Measurements from ENCODE around the gene INCA1. TPM values are rescaled to one million over a fixed set of nuclear protein-coding genes. Genes with fewer than 3 reads are reported as not detected.

INCA1 gene
- total RNA-seq, 2 donors from 2014 or later: 0.99 to 1.7 TPM

- whole genome bisulfite sequencing, 2 experiments (ENCODE audit: insufficient coverage in 1 of 2, insufficient read length in 1 of 2): 90% methylated on average over 8 to 14 of the region's 14 CpGs
- H3K9me3 Mint-ChIP-seq: no peaks in the 10 kb centered on the region
- no peak overlapping the region for H3K4me3 ChIP-seq (ENCODE audit: low read length)
- H3K4me3 Mint-ChIP-seq: no peak overlapping the region
- no peaks in the 10 kb centered on the region for H3K9me3 ChIP-seq (ENCODE audit: control insufficient read depth, low read length)
- peaks cover 9% of the 10 kb centered on the region for H3K4me1 ChIP-seq (ENCODE audit: control insufficient read depth, insufficient read depth, low read length)
- peaks cover 4% of the 10 kb centered on the region for H3K36me3 ChIP-seq (ENCODE audit: control insufficient read depth, insufficient read depth, low read length)
- H3K27me3 Mint-ChIP-seq (ENCODE audit: insufficient read depth): no peaks in the 10 kb centered on the region
- no peak for TF ChIP-seq CTCF (conservative IDR thresholded peaks at IDR 0.05)
- peaks cover 21% of the 10 kb centered on the region for H3K4me1 Mint-ChIP-seq
- H3K36me3 Mint-ChIP-seq (ENCODE audit: low read depth): peaks cover 8% of the 10 kb centered on the region
- no peak overlapping the region for H3K9ac ChIP-seq (ENCODE audit: extremely low read depth, low read length, poor library complexity, severe bottlenecking)
- no peak overlapping the region for H3K27ac Mint-ChIP-seq
- no peak for DNase-seq
- no peak overlapping the region for H3K27ac ChIP-seq (ENCODE audit: low read depth, low read length)
- no peaks in the 10 kb centered on the region for H3K27me3 ChIP-seq (ENCODE audit: control insufficient read depth, insufficient read depth, low read length, poor library complexity, severe bottlenecking)
These were observed 43.8 kb downstream of the INCA1 start for GRCh38 chr17:4953451-4953961.

GRCh38 chr17:4951486-4951885, 45.8 kb downstream of the INCA1 start:
- Mint-ChIP-seq H3K27me3 (ENCODE audit: insufficient read depth) (no peaks in the 10 kb centered on the region), H3K4me1 (peaks cover 22% of the 10 kb centered on the region), H3K9me3 (no peaks in the 10 kb centered on the region), H3K27ac (peak overlapping the region; percentile 87), H3K4me3 (peak overlapping the region; percentile 93), H3K36me3 (ENCODE audit: low read depth) (peaks cover 11% of the 10 kb centered on the region)
- Histone ChIP-seq H3K4me1 (ENCODE audit: control insufficient read depth, insufficient read depth, low read length) (peaks cover 9% of the 10 kb centered on the region), H3K9me3 (ENCODE audit: control insufficient read depth, low read length) (no peaks in the 10 kb centered on the region), H3K27ac (ENCODE audit: low read depth, low read length) (peak overlapping the region; percentile 96), H3K9ac (ENCODE audit: extremely low read depth, low read length, poor library complexity, severe bottlenecking) (no peak overlapping the region), H3K4me3 (ENCODE audit: low read length) (peak overlapping the region; percentile 80), H3K36me3 (ENCODE audit: control insufficient read depth, insufficient read depth, low read length) (peaks cover 10% of the 10 kb centered on the region), H3K27me3 (ENCODE audit: control insufficient read depth, insufficient read depth, low read length, poor library complexity, severe bottlenecking) (no peaks in the 10 kb centered on the region)
- no peak for DNase-seq
- TF ChIP-seq CTCF (conservative IDR thresholded peaks at IDR 0.05): no peak
- 76% methylated on average over 3 of the region's 3 CpGs; no CpG with 5 or more reads in 1 of the 2 experiments for WGBS, 2 experiments (ENCODE audit: insufficient coverage in 1 of 2, insufficient read length in 1 of 2)

GRCh38 chr17:4950746-4951204, 46.5 kb downstream of the INCA1 start, which contains the start of gene ENO3:
Gene ENO3 (plus strand): TSS chr17:4951119. CDS start chr17:4951830, 711 bp downstream.
- Mint-ChIP-seq H3K27ac (peak within 1 kb of the TSS; percentile 87), H3K9me3 (no peaks in the 10 kb centered on the region), H3K4me1 (peaks cover 25% of the 10 kb centered on the region), H3K36me3 (ENCODE audit: low read depth) (peaks cover 11% of the 10 kb centered on the region), H3K4me3 (peak within 1 kb of the TSS; percentile 93), H3K27me3 (ENCODE audit: insufficient read depth) (no peaks in the 10 kb centered on the region)
- WGBS, 2 experiments (ENCODE audit: insufficient coverage in 1 of 2, insufficient read length in 1 of 2): 32 to 56% methylated on average over 3 to 7 of the region's 7 CpGs
- H3K4me3 ChIP-seq (ENCODE audit: low read length): peak within 1 kb of the TSS; percentile 80
- DNase-seq: peak; percentile 77
- peak within 1 kb of the TSS; percentile 96 for H3K27ac ChIP-seq (ENCODE audit: low read depth, low read length)
- no peaks in the 10 kb centered on the region for H3K9me3 ChIP-seq (ENCODE audit: control insufficient read depth, low read length)
- peaks cover 17% of the 10 kb centered on the region for H3K36me3 ChIP-seq (ENCODE audit: control insufficient read depth, insufficient read depth, low read length)
- H3K4me1 ChIP-seq (ENCODE audit: control insufficient read depth, insufficient read depth, low read length): peaks cover 9% of the 10 kb centered on the region
- no peak for TF ChIP-seq CTCF (conservative IDR thresholded peaks at IDR 0.05)
- peak within 1 kb of the TSS; percentile 44 for H3K9ac ChIP-seq (ENCODE audit: extremely low read depth, low read length, poor library complexity, severe bottlenecking)
- H3K27me3 ChIP-seq (ENCODE audit: control insufficient read depth, insufficient read depth, low read length, poor library complexity, severe bottlenecking): no peaks in the 10 kb centered on the region
